B cell (primary cell): ENCODE data around the gene UBE2J1. TPM values are rescaled to one million over a fixed set of nuclear protein-coding genes. Genes with fewer than 3 reads are reported as not detected.
"Not testable (repeated sequence)": the region's sequence is repeated elsewhere in the genome, so short reads cannot be mapped to it uniquely, and the experiment has no call there.

ENCODE experiments used
- ATAC-seq: fragments of 200-7000 bp; cut with Tn5 transposase; one replicate; pipeline ENCODE4 v1.10.0; 2021; ENCODE audit warnings: low read depth, mild to moderate bottlenecking, moderate number of reproducible peaks, moderate library complexity
- CTCF ChIA-PET: fragments of 350-600 bp; sonication (Branson Sonifier 250); formaldehyde crosslinking; loops from one replicate; lab custom pipeline; 2021; ENCODE audit warnings: antibody characterized with exemption, inconsistent platforms; lab: Charles Lee
- POLR2A ChIA-PET: fragments of 350-600 bp; sonication (Branson Sonifier 250); formaldehyde crosslinking; loops from one replicate; lab custom pipeline; 2021; ENCODE audit warnings: antibody characterized with exemption; lab: Charles Lee
- DNase-seq: peaks from one replicate; pipeline ENCODE4 v3.0.0; 2013
- H2AFZ ChIP-seq: 2 replicates; pipeline ENCODE4 v1.6.1; 2012; ENCODE audit warnings: mild to moderate bottlenecking, low read depth, low read length; ENCODE audit not compliant: insufficient read depth, poor library complexity, severe bottlenecking
- H3K27ac ChIP-seq, 2 donors: 1 replicate in 1 of 2; 2 replicates in 1 of 2; pipeline ENCODE4 v1.5.1; 2012 to 2013; ENCODE audit warnings: low read length in 2 of 2, mild to moderate bottlenecking in 2 of 2, moderate library complexity in 1 of 2
- H3K27me3 ChIP-seq, 4 experiments: fragments of 200-600 bp in 1 of 4; sonication (generic) in 1 of 4; replicated peaks in 1 of 4; 1 replicate in 2 of 4; 2 replicates in 2 of 4; pipeline versions ENCODE4 v1.6.1 to v1.7.0; 2013 to 2016; ENCODE audit warnings: low read length in 3 of 4, mild to moderate bottlenecking in 2 of 4, mixed read lengths in 1 of 4, moderate library complexity in 1 of 4; ENCODE audit not compliant: insufficient read depth in 4 of 4, control insufficient read depth in 3 of 4; ENCODE audit errors: control extremely low read depth in 1 of 4
- H3K36me3 ChIP-seq, 2 experiments: replicated peaks in 1 of 2; 1 replicate in 1 of 2; 2 replicates in 1 of 2; pipeline versions ENCODE4 v1.6.1 to v1.7.1; 2013; ENCODE audit warnings: low read length in 1 of 2; ENCODE audit not compliant: insufficient read depth in 2 of 2, control insufficient read depth in 1 of 2; ENCODE audit errors: control extremely low read depth in 1 of 2, extremely low read depth in 1 of 2
- H3K4me1 ChIP-seq, 2 donors: fragments of 200-600 bp in 1 of 2; sonication (generic) in 1 of 2; 1 replicate in 1 of 2; 2 replicates in 1 of 2; pipeline versions ENCODE4 v1.5.1 to v1.6.1; 2013 to 2017; ENCODE audit warnings: low read length in 2 of 2; ENCODE audit not compliant: control insufficient read depth in 2 of 2, insufficient read depth in 2 of 2
- H3K4me2 ChIP-seq: replicated peaks from 2 replicates; pipeline ENCODE3; 2012; ENCODE audit warnings: mild to moderate bottlenecking, low read depth, low read length; ENCODE audit not compliant: poor library complexity, severe bottlenecking
- H3K4me3 ChIP-seq, 5 experiments: fragments of 200-600 bp in 1 of 5; sonication (generic) in 1 of 5; 1 replicate in 3 of 5; 2 replicates in 2 of 5; pipeline versions ENCODE4 v1.5.1 to v1.7.0; 2011 to 2016; ENCODE audit warnings: low read length in 4 of 5, mild to moderate bottlenecking in 4 of 5, low read depth in 2 of 5, control low read depth in 1 of 5, moderate library complexity in 1 of 5; ENCODE audit not compliant: insufficient read depth in 1 of 5; ENCODE audit errors: control extremely low read depth in 1 of 5, extremely low read depth in 1 of 5
- H3K79me2 ChIP-seq: fragments of 200-600 bp; sonication (generic); one replicate; pipeline ENCODE4 v1.6.0; 2016; ENCODE audit warnings: low read length; ENCODE audit not compliant: control insufficient read depth, insufficient read depth
- H3K9ac ChIP-seq: fragments of 200-600 bp; sonication (generic); 2 replicates; pipeline ENCODE4 v1.6.1; 2017; ENCODE audit warnings: mild to moderate bottlenecking, low read length, moderate library complexity
- H3K9me3 ChIP-seq, 3 donors: one replicate each; pipeline versions ENCODE4 v1.6.1 to v1.7.1; 2013; ENCODE audit warnings: low read length in 2 of 3; ENCODE audit not compliant: control insufficient read depth in 2 of 3, insufficient read depth in 1 of 3; ENCODE audit errors: control extremely low read depth in 1 of 3
- H4K20me1 ChIP-seq: 2 replicates; pipeline ENCODE4 v1.6.0; 2012; ENCODE audit warnings: mild to moderate bottlenecking, low read length; ENCODE audit not compliant: insufficient read depth, control insufficient read depth, poor library complexity, severe bottlenecking
- H3K27ac Mint-ChIP-seq: one replicate; pipeline ENCODE4 v1.8.0; 2021; ENCODE audit warnings: mixed read lengths
- H3K27me3 Mint-ChIP-seq: one replicate; pipeline ENCODE4 v1.8.0; 2021; ENCODE audit warnings: mixed read lengths
- H3K4me1 Mint-ChIP-seq: one replicate; pipeline ENCODE4 v1.8.0; 2021; ENCODE audit warnings: mixed read lengths
- H3K4me3 Mint-ChIP-seq: one replicate; pipeline ENCODE4 v1.8.0; 2021; ENCODE audit warnings: mixed read lengths
- H3K9me3 Mint-ChIP-seq: one replicate; pipeline ENCODE4 v1.8.0; 2022; ENCODE audit warnings: mixed read lengths; ENCODE audit not compliant: insufficient read depth
- EZH2 ChIP-seq: IDR thresholded peaks from 2 replicates; pipeline ENCODE4 v1.6.1; 2012; ENCODE audit warnings: borderline replicate concordance, low read depth, mild to moderate bottlenecking, moderate library complexity, low read length; ENCODE audit not compliant: insufficient read depth, poor library complexity, severe bottlenecking
- WGBS: methylation state at CpG from one replicate; pipeline ENCODE4 v1.1.5; 2013; ENCODE audit warnings: missing lambda C conversion rate; ENCODE audit not compliant: insufficient coverage; 5-methylcytosine and 5-hydroxymethylcytosine counted together
- intact Hi-C: fragments of 100-400 bp; cut with micrococcal nuclease; formaldehyde crosslinking; loops from one replicate; pipeline ENCODE4 v1.10.0; 2022
- polyA plus RNA-seq: library from polyadenylated mRNA; depleted of rRNA; stranded (reverse); fragments of >200 nt; gene quantifications from 2 replicates; pipeline ENCODE4 v1.2.3, GENCODE V29; 2012
- total RNA-seq, 2 donors: library from RNA; stranded (reverse); fragments of 120-200 nt in 1 of 2; gene quantifications; 1 replicate in 1 of 2; 2 replicates in 1 of 2; pipeline versions ENCODE4 v1.2.3 to v1.2.4, GENCODE V29; 2013 to 2022
- TF ChIP-seq, protein P1 (sequence below): fragments of 200-600 bp; IDR thresholded peaks from one replicate; pipeline ENCODE4 v1.8.0; 2022; ENCODE audit warnings: antibody characterized with exemption, mild to moderate bottlenecking

The UBE2J1 gene
- total and polyA plus RNA-seq, 2 donors (not counting 1 experiment from before 2014, with no cell fraction given) = 31.1 to 55.6 TPM

- no peak for ATAC-seq
These were observed 41.6 kb downstream of the UBE2J1 start for GRCh38 chr6:89310929-89311328.

DNA sequence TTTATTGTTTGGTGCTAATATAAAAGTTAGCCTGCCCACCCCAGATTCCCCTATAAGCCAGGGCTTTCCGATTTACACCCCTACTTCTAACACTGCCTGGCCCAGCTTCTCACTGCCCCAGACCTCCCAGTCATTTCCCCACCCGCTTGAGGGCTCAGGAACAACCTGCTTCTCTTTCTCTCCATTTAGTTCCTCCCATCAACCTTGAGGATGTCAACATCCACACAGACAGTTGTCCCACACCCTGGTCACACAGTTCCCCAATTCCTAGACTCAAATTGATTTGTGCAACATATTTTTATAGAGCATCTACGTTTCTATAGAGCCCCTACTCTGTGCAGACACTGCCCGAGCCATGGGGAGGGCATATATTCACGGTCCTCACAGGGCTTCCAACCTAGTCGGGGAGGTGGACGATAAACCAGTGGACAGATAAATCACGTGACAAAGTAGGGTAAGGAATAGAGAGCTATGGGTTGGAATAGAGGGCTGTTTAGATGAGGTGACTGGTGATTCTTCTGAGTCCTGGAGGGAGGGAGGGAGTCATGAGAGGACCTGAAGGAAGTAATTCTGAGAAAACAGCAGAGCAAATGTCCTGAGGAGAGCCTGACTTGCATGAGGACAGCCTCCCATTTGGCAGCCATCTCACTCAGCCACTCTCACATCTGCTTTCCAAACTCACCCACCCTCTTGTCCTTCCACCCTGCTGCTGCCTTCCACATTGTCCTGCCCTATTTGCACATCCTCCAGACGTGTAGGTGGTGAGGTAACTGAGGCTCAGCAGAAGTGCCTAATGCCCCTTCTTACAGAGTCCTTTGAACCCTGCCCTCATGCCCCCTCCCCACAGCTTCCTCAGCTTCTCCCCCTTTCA is 43.8 kb downstream of the UBE2J1 start:
- Histone ChIP-seq H3K27me3 (no peaks in the 10 kb centered on the region), H3K4me3 (no peak overlapping the region), H3K9ac (no peak overlapping the region), H2AFZ (no peak overlapping the region), H3K4me1 (no peaks in the 10 kb centered on the region), H4K20me1 (no peaks in the 10 kb centered on the region), H3K27ac (no peak overlapping the region), H3K4me2 (no peak overlapping the region), H3K36me3 (no peaks in the 10 kb centered on the region), H3K79me2 (no peaks in the 10 kb centered on the region), H3K9me3 (no peaks in the 10 kb centered on the region)
- Mint-ChIP-seq H3K4me1 (peaks cover 5% of the 10 kb centered on the region), H3K27ac (no peak overlapping the region), H3K4me3 (no peak overlapping the region), H3K9me3 (no peaks in the 10 kb centered on the region), H3K27me3 (no peaks in the 10 kb centered on the region)
- intact Hi-C loops = no loop called here
- TF ChIP-seq EZH2 = no peak
- TF ChIP-seq, protein P1, sequence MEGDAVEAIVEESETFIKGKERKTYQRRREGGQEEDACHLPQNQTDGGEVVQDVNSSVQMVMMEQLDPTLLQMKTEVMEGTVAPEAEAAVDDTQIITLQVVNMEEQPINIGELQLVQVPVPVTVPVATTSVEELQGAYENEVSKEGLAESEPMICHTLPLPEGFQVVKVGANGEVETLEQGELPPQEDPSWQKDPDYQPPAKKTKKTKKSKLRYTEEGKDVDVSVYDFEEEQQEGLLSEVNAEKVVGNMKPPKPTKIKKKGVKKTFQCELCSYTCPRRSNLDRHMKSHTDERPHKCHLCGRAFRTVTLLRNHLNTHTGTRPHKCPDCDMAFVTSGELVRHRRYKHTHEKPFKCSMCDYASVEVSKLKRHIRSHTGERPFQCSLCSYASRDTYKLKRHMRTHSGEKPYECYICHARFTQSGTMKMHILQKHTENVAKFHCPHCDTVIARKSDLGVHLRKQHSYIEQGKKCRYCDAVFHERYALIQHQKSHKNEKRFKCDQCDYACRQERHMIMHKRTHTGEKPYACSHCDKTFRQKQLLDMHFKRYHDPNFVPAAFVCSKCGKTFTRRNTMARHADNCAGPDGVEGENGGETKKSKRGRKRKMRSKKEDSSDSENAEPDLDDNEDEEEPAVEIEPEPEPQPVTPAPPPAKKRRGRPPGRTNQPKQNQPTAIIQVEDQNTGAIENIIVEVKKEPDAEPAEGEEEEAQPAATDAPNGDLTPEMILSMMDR = no peak
- ATAC-seq (no peak), DNase-seq (no peak)
- CTCF ChIA-PET = no interaction called here
- WGBS = 92% methylated on average over 8 of the region's 9 CpGs
- POLR2A ChIA-PET = no interaction called here

More at GRCh38 chr6:89310929-89311328, 41.6 kb downstream of the UBE2J1 start:
- Mint-ChIP-seq H3K9me3 (no peaks in the 10 kb centered on the region), H3K27ac (no peak overlapping the region), H3K4me1 (peaks cover 5% of the 10 kb centered on the region), H3K27me3 (no peaks in the 10 kb centered on the region), H3K4me3 (no peak overlapping the region)
- no peaks in the 10 kb centered on the region for H4K20me1 ChIP-seq
- CTCF ChIA-PET = no interaction called here
- H2AFZ ChIP-seq = no peak overlapping the region
- H3K79me2 ChIP-seq = no peaks in the 10 kb centered on the region
- no peak overlapping the region for H3K27ac ChIP-seq
- POLR2A ChIA-PET = no interaction called here
- no peaks in the 10 kb centered on the region for H3K4me1 ChIP-seq
- WGBS = 83% methylated on average over 11 of the region's 11 CpGs
- H3K9ac ChIP-seq = no peak overlapping the region
- H3K9me3 ChIP-seq = no peaks in the 10 kb centered on the region
- DNase-seq = no peak
- H3K36me3 ChIP-seq = peaks cover 1 to 4% of the 10 kb centered on the region in 2 experiments
- H3K4me3 ChIP-seq = no peak overlapping the region
- H3K4me2 ChIP-seq = no peak overlapping the region
- TF ChIP-seq, protein P1 = no peak
- TF ChIP-seq EZH2 = no peak
- intact Hi-C loops = no loop called here
- no peaks in the 10 kb centered on the region for H3K27me3 ChIP-seq

DNA sequence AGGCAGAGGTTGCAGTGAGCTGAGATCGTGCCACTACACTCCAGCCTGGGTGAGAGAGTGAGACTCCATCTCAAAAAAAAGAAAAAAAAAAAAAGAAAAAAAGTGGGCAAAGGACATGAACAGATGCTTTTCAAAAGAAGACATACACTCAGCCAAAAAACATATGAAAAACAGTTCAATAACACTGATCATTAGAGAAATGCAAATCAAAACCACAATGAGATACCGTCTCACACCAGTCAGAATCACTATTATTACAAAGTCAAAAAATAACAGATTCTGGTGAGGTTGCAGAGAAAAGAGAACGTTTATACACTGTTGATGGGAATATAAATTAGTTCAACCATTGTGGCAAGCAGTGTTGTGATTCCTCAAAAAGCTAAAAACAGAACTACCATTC is 48.0 kb downstream of the UBE2J1 start:
- H3K36me3 ChIP-seq, ATAC-seq, H3K9ac ChIP-seq, H3K4me3 Mint-ChIP-seq, POLR2A ChIA-PET, H3K4me2 ChIP-seq, H4K20me1 ChIP-seq, H3K27me3 Mint-ChIP-seq, H3K4me1 ChIP-seq, H3K79me2 ChIP-seq, H3K27me3 ChIP-seq, H3K27ac ChIP-seq, DNase-seq, intact Hi-C loops, H3K4me1 Mint-ChIP-seq, H2AFZ ChIP-seq, H3K9me3 Mint-ChIP-seq, H3K4me3 ChIP-seq, H3K27ac Mint-ChIP-seq, H3K9me3 ChIP-seq: not testable (repeated sequence)
- CTCF ChIA-PET = interaction anchor here (1.4 kb wide), 1 partner anchor 68 kb away, joined by 3 read pairs; no protein-coding TSS in a partner anchor
- WGBS = no CpG with 5 or more reads among the region's 3 CpGs
